ENCODE results near the gene RBMS3.

DNA sequence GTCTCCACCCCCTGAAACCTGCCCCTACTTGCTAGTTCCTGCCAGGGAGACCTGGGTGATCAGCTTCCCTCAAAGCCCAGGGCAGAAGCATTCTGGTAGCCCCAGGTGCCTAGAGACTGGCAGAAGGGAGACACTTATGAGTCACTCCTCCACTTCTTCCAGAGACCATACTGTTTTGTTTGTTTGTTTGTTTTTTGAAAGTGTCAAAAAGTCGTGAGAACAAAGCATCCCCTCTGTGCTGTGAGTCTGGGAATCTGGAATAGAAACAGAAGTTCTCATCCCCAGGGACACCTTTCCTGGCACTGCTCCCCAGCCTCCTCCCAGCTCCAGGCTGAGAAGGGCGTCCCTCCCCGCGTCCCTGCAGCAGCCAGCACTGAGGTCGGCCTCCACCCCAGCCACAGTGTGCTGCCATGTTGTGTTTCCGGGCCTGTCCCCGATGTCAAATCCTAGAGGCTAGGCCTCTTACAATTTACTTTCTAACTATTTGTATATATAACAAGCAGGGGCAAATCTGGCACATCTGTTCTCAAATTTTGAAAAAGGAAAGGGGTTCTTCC is 573.0 kb downstream of the RBMS3 start:
- TF ChIP-seq, protein P1, sequence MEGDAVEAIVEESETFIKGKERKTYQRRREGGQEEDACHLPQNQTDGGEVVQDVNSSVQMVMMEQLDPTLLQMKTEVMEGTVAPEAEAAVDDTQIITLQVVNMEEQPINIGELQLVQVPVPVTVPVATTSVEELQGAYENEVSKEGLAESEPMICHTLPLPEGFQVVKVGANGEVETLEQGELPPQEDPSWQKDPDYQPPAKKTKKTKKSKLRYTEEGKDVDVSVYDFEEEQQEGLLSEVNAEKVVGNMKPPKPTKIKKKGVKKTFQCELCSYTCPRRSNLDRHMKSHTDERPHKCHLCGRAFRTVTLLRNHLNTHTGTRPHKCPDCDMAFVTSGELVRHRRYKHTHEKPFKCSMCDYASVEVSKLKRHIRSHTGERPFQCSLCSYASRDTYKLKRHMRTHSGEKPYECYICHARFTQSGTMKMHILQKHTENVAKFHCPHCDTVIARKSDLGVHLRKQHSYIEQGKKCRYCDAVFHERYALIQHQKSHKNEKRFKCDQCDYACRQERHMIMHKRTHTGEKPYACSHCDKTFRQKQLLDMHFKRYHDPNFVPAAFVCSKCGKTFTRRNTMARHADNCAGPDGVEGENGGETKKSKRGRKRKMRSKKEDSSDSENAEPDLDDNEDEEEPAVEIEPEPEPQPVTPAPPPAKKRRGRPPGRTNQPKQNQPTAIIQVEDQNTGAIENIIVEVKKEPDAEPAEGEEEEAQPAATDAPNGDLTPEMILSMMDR (IDR thresholded peaks at IDR 0.05) = no peak
- no peak for TF ChIP-seq EZH2 (IDR thresholded peaks at IDR 0.05)
